VCaP (cell line): ENCODE data around the gene MAMLD1.

Experiments used
- H3K27ac ChIP-seq: fragments of 450-650 bp; 2 replicates; pipeline ENCODE4 v1.5.1; 2017
- TF ChIP-seq, protein P1 (sequence below): fragments of 450-650 bp; conservative IDR thresholded peaks from 2 replicates; pipeline ENCODE4 v1.5.1; 2017; ENCODE audit warnings: mild to moderate bottlenecking, moderate library complexity

The MAMLD1 gene

DNA sequence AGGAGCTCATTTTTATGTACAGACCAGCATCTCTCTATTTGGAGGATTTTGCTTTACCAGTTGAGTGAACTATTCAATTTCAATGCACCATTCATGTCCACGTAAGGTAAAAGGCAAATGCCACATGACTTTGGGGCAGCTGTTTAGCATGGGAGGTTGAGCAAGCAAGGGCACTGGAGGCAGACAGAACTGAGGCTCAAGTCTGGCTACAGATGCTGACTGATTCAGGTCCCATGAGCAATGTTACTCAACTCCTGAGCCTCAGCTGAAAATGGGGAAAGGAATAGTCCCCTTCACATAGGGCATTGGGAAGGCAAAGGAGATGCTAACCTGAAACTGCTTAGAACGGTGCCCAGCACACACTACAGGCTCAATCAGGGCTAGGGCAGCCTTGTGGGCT lies 112.3 kb downstream of the MAMLD1 start:
- no peak overlapping the region for H3K27ac ChIP-seq
- TF ChIP-seq, protein P1, sequence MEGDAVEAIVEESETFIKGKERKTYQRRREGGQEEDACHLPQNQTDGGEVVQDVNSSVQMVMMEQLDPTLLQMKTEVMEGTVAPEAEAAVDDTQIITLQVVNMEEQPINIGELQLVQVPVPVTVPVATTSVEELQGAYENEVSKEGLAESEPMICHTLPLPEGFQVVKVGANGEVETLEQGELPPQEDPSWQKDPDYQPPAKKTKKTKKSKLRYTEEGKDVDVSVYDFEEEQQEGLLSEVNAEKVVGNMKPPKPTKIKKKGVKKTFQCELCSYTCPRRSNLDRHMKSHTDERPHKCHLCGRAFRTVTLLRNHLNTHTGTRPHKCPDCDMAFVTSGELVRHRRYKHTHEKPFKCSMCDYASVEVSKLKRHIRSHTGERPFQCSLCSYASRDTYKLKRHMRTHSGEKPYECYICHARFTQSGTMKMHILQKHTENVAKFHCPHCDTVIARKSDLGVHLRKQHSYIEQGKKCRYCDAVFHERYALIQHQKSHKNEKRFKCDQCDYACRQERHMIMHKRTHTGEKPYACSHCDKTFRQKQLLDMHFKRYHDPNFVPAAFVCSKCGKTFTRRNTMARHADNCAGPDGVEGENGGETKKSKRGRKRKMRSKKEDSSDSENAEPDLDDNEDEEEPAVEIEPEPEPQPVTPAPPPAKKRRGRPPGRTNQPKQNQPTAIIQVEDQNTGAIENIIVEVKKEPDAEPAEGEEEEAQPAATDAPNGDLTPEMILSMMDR = no peak

- no peak overlapping the region for H3K27ac ChIP-seq
- TF ChIP-seq, protein P1 = no peak
Measured at GRCh38 chrX:150476164-150476699, 113.1 kb downstream of the MAMLD1 start.

DNA sequence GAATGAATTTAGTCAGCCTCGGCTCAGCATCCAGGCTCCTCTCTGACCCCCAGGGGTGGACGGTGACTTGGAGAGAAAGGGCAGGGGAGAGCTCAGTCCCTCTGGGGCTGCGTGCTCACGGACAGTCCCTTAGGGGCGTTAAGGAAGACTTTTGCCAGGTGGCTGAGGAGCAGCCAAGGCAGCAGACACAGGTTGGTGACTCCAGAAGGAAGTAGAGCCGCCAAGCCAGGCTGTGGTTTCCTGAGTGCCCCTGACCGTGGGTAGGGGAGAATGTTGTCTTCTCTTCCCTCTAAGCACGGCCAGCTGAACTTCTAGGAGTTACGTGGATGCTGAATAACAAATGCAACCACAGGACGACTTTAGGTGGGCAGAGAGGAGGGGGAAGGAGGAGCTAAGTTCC lies 114.3 kb downstream of the MAMLD1 start:
- no peak overlapping the region for H3K27ac ChIP-seq
- TF ChIP-seq, protein P1 = no peak

DNA sequence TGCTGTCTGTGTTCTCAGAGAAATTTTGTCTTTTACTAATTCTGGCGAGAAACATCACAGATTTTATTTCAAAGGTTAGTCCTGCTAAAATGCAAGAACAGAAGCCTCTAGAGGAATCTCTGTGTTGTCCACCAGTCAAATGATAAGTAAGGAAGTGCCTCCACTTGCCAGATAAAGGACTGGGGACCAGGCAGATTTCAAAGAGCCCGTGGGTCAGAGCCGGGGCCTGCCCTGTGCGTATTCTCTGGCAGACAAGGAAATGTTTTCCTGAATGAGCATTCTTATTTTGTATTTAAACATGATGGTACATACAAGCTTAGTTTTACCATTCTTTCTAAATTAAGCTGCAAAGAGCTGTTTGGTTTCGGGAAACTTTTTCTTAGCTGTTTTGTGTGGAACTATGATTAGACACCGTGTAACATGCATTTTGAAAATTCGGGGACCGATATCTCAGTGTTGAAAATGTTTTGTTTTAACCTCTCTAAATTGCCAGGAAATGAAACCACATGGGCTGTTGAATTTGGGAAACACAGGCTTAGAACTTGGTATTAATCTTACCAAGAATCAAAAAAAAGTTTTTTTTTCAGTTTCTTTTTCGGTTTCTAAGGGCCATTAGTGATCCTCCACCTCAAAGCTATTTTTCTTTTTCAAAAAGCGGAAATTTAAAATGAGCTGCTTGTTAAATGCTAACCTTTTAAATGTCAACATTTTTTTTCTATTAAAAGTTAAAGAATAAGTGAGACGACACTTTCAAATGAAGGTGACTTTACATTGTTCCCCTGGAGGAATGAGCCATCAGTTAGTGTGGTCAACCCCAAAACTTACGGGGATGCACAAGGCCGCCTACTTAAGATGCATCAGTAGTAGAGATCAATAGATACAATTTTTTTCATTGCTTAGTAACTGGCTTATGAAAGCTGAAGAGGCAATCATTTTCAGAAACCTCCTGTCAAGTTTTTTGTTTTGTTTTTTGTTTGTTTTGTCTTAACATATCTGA lies 115.7 kb downstream of the MAMLD1 start:
- no peak overlapping the region for H3K27ac ChIP-seq
- TF ChIP-seq, protein P1 = no peak

GRCh38 chrX:150482537-150483206 lies 119.6 kb downstream of the MAMLD1 start:
- TF ChIP-seq, protein P1 = no peak

DNA sequence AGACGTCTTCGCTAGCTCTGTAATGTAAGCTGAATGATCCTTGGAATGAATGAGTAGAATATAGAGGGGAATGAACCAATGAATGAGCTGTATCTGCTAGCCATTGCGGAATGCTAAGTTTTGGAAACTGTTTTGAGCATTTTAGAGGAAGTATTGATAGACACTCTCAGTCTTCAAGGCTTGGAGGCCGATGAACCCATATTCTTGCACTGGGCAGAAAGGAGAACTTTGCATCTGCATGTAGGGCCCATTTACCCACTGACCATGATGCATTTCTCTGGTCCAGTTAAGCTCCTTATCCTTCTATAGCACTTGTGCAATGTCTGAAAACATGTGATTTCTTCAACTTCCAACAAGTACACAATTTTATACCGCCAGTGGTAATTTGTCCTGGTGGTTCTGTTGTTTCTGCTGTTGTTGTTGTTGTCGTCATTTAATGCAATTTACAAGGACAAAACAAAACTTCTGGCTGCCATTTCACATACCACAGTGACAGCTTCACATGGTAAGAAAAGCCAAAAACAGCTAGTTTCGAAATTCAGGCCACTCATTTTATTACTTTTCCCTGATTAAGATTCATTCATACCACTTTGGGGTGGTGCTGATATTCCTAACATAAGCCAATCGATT lies 120.4 kb downstream of the MAMLD1 start:
- TF ChIP-seq, protein P1 = no peak
- no peak overlapping the region for H3K27ac ChIP-seq

More at GRCh38 chrX:150482537-150483206, 119.6 kb downstream of the MAMLD1 start:
- H3K27ac ChIP-seq = no peak overlapping the region

DNA sequence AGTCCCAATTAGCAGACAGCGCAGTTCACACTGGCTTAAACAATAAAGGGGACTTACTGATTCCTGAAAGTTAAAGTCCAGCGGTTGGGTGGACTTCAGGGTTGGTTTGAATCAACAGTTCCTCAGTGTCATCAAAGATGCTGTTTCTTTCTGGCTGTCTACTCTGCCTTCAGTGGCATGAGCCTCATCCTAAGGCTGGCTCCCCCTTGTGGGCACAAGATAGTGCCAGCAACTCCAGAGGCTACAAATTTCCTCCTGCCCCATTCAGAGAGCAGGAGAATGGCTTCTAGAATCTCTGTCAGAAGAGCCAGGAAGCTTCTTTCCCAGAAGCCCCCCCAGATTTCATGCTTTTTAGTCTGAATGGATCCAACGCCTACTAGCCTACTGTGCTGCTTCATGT lies 122.9 kb downstream of the MAMLD1 start:
- TF ChIP-seq, protein P1 = peak; percentile 79
- no peak overlapping the region for H3K27ac ChIP-seq
